Activated CD8-positive, alpha-beta memory T cell treated with anti-CD3 and anti-CD28 coated beads, Interleukin-2, amount 50 U/mL, for 1 hour (primary cell): ENCODE measurements around the gene HPS5.
"Not testable (repeated sequence)": the region's sequence is repeated elsewhere in the genome, so short reads cannot be mapped to it uniquely, and the experiment has no call there.

Experiments used
- DNase-seq: peaks from one replicate; pipeline ENCODE4 v3.0.0-alpha.2; 2020; ENCODE audit errors: extremely low read depth

The HPS5 gene

GRCh38 chr11:18269252-18269651, 52.7 kb downstream of the HPS5 start:
- DNase-seq: not testable (repeated sequence)

GRCh38 chr11:18267335-18268133, 54.4 kb downstream of the HPS5 start:
- not testable (repeated sequence) for DNase-seq

GRCh38 chr11:18265949-18266348, 56.0 kb downstream of the HPS5 start, which contains the start of gene SAA1:
Gene SAA1, plus strand, starts transcription at chr11:18266264. Its CDS starts 624 bp downstream, at chr11:18266888.
- DNase-seq: no peak

- DNase-seq: no peak
Measured at GRCh38 chr11:18264677-18265555, 57.0 kb downstream of the HPS5 start.

GRCh38 chr11:18264035-18264434, 57.9 kb downstream of the HPS5 start:
- DNase-seq: no peak

- DNase-seq: not testable (repeated sequence)
Measured at GRCh38 chr11:18262681-18263350, 59.1 kb downstream of the HPS5 start.

GRCh38 chr11:18261721-18262120, 60.2 kb downstream of the HPS5 start:
- no peak for DNase-seq

- no peak for DNase-seq
Measured at GRCh38 chr11:18259259-18259658, 62.7 kb downstream of the HPS5 start.

- no peak for DNase-seq
Measured at GRCh38 chr11:18254781-18255361, 67.1 kb downstream of the HPS5 start.

GRCh38 chr11:18253778-18254338, 68.1 kb downstream of the HPS5 start:
- no peak for DNase-seq

- DNase-seq: no peak
Measured at GRCh38 chr11:18253233-18253632, 68.7 kb downstream of the HPS5 start.

- no peak for DNase-seq
Measured at GRCh38 chr11:18248561-18248960, 73.4 kb downstream of the HPS5 start, which contains the start of gene SAA2. Gene SAA2, minus strand, starts transcription at chr11:18248668. Its CDS starts 657 bp downstream, at chr11:18248011.

GRCh38 chr11:18247191-18247581, 74.8 kb downstream of the HPS5 start:
- DNase-seq: not testable (repeated sequence)

- not testable (repeated sequence) for DNase-seq
Measured at GRCh38 chr11:18246379-18247190, 75.4 kb downstream of the HPS5 start.

- DNase-seq: no peak
Measured at GRCh38 chr11:18245396-18245795, 76.5 kb downstream of the HPS5 start.

GRCh38 chr11:18243783-18244362, 78.1 kb downstream of the HPS5 start:
- peak; percentile 31 for DNase-seq

GRCh38 chr11:18239655-18240054, 82.3 kb downstream of the HPS5 start:
- no peak for DNase-seq

- DNase-seq: no peak
Measured at GRCh38 chr11:18236664-18237356, 85.1 kb downstream of the HPS5 start, which contains the start of gene SAA4. Gene SAA4, minus strand, starts transcription at chr11:18236802. Its CDS starts 876 bp downstream, at chr11:18235926.
